GM21723 (cell line): ENCODE results near the gene FASTKD3.

ENCODE experiments used
- ATAC-seq: cut with Tn5 transposase; IDR thresholded peaks from one replicate; pipeline ENCODE4 v1.9.1; 2021; ENCODE audit warnings: mild to moderate bottlenecking, moderate library complexity; ENCODE audit not compliant: unreplicated experiment

The FASTKD3 gene

GRCh38 chr5:7881091-7881490 is 12.3 kb upstream of the FASTKD3 start:
- no peak for ATAC-seq

DNA sequence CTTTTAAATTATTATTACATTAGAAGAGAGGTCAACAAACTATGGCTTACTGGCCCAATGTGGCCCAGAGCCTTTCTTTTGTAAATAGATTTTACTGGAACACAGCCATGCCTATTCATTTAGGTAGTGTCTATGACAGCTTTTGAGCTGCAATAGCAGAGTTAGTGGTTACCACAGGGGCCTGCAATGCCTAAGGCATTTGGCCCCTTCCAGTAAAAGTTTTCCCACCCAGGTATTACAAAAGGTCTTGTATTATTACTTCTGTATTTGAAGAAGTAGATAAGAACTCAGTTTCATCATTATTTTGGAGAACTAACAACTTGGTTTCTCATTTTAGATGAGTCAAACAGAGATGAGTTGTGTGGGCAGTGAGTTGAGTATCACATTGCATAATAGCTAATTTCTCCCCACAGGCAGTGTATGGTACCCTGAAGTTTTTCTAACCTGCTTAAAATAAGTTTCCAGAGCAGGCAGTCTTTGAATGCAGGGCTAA is 9.6 kb upstream of the FASTKD3 start:
- peak; percentile 97 for ATAC-seq

GRCh38 chr5:7877851-7878250 is 9.0 kb upstream of the FASTKD3 start:
- ATAC-seq, result no peak

DNA sequence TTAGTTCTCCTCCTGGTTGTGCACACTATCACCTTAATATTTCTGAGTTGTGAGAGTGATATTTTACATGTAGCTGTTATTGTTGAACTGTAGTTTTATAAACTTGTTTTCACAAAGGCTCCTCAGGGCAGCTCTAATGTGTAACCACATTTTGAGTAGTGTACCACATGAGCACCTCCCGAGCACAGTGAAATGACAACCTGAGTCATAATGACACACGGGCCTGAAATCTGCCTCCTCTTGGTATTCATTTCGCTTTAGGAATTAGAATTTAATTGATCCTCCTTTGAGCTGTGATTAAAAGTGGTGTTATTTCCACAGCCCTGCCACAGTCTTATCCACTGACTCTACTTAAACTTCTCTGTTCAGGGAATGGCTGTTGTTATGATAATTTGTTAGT is 8.0 kb upstream of the FASTKD3 start:
- peak; percentile 47 for ATAC-seq

GRCh38 chr5:7875151-7875550 is 6.3 kb upstream of the FASTKD3 start:
- no peak for ATAC-seq

DNA sequence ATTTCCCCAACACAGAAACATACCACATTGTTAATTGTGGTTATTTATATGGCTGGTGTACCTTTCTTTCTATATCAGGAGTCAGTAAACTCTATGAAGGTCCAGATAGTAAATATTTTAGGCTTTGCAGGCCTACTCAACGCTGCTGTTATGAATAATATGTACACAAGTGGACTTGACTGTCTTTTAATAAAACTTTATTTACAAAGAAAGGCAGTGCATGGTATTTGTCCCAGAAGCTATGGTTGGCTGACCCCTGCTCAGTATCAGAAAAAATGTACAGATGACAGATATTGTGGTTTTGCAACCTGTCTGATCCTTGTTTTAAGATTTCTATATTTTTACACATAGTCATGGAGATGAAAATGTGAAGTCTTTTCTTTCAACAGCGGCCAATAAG is 5.8 kb upstream of the FASTKD3 start:
- ATAC-seq, result no peak

- no peak for ATAC-seq
Measured at GRCh38 chr5:7873216-7873615, 4.4 kb upstream of the FASTKD3 start.

GRCh38 chr5:7872517-7873130 is 3.8 kb upstream of the FASTKD3 start:
- ATAC-seq, result no peak

GRCh38 chr5:7871653-7872052 is 2.8 kb upstream of the FASTKD3 start:
- ATAC-seq, result peak; percentile 18

GRCh38 chr5:7869474-7870136 is 774 bp upstream of the FASTKD3 start:
- peak; percentile 37 for ATAC-seq

DNA sequence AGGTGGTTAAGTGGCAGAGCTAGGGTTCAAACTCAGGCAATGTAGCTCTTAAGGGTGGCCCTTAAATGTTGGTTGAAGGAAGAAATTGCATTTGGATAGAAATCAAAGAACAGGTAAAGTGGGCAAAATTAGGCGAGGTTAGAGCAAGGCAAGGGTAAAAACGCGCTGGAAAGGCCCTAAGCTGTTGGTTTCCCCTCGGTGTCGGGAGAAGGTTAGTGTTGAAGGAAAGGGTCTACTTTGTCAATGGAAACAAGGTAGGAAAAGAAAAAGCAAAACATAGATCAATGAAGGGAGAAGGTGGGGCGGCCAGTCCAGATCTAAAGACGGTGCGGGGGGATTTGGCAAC is 431 bp downstream of the FASTKD3 start:
- peak; percentile 0 for ATAC-seq

DNA sequence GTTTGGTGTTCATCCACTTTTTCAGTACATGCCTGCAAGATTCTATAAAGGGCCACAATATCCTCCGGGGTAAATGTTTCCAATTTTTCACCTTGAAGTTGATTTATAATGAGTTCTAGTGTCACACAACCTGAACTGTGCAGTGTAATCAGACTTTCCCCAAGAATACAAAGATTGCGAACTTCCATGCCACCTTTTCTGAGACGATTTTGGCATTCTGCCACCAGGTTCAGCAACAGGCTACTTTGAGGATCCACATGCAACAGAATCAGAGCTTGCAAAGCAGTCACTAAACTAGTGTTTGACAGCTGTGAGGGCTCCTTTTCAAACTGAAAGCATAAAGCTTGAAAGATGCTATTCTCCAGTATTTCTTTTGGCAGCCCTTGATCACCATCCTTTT is 1.6 kb downstream of the FASTKD3 start:
- no peak for ATAC-seq

DNA sequence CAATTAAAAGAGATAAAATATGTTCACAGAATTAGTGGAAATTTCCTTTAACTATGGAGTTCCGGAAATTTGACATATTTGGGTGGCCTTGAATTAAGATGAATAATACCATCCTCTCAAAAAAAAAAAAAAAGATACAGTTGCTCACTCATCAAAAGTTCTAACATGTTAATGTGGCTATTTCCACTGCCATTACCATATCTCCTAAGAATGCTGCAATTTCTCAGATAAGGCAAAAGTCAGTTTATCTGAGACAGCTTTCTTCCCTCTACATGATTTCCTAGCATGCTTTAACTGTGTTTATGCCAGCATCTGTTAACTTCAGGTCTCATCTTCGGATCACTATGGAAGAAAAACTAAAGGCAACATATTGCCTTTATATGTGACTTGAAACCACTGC is 2.6 kb downstream of the FASTKD3 start:
- no peak for ATAC-seq

- peak; percentile 55 for ATAC-seq
Measured at GRCh38 chr5:7857926-7858632, 10.8 kb downstream of the FASTKD3 start.

DNA sequence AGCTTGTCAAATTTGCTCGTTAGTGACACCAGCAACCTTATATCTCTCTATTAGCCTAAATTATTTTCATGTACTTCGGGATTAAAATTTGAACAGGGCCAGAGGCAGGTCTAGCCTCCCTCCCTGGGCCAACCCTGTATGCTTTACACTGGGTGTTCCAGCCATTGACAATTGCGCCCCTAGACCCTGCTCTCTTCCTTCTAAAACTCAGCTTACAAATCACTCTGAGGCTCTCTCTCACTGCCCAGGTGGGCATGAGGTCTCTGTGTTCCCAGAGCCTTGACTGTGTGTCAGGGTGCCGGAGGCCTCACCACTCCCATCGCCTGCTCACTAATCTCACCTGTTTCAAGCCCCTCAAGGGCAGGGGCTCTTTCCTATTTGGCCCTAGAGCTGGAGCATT is 11.5 kb downstream of the FASTKD3 start:
- ATAC-seq, result no peak

GRCh38 chr5:7856855-7857254 is 12.0 kb downstream of the FASTKD3 start:
- no peak for ATAC-seq

DNA sequence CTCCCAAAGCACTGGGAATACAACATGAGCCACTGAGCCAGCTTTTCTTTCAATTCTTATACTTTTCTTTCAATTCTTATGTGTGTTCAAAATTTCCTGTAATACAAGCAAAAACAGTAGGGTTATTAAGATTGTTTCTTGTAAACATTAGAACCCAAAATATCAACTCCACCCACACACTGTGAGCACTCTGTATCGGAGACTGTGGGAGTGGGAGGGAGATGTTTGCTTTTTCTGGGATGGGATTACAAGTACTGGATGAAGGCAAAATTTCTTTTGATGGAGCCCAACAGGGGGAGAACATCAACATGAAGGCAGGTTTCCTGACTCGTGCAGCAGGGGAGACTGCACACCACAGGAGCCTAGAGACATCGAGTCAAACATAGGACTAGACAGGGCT is 13.2 kb downstream of the FASTKD3 start:
- ATAC-seq, result no peak

GRCh38 chr5:7852988-7853387 is 15.8 kb downstream of the FASTKD3 start:
- ATAC-seq, result no peak

DNA sequence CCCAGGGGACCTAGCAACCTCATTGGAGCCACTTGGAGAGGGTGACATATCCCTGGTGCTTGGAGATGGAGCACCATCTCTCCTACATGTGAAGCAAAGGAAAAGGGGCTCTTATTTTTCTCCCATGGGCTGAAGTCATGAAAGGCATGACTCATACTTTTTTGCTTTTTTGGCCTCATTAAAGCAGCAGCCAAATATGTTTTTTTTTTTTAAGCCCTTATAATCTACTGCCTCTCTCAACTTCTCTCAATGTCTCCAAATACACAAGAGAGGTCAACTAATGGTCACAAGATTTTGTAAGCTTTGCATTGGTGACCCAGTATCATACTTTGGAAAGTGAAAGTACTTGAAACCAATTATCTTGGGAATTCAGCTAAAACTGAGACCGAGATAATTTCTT is 16.3 kb downstream of the FASTKD3 start:
- no peak for ATAC-seq

- ATAC-seq, result no peak
Measured at GRCh38 chr5:7851617-7852289, 17.1 kb downstream of the FASTKD3 start.

GRCh38 chr5:7851240-7851592 is 17.6 kb downstream of the FASTKD3 start:
- ATAC-seq, result no peak
